ENCODE results near the gene VPS33A. TPM values are rescaled to one million over a fixed set of nuclear protein-coding genes. Genes with fewer than 3 reads are reported as not detected.
A peak's percentile ranks its signal among the peaks of the same experiment; 100 is the strongest.
"Not testable (repeated sequence)": the region's sequence is repeated elsewhere in the genome, so short reads cannot be mapped to it uniquely, and the experiment has no call there.

VPS33A gene
- total RNA-seq, 1 donor from 2014 or later: 26.8 TPM

- DNase-seq (ENCODE audit: extremely low read depth, low read depth, low spot score): no peak
Observed at GRCh38 chr12:122205053-122205925, 61.0 kb downstream of the VPS33A start.

DNA sequence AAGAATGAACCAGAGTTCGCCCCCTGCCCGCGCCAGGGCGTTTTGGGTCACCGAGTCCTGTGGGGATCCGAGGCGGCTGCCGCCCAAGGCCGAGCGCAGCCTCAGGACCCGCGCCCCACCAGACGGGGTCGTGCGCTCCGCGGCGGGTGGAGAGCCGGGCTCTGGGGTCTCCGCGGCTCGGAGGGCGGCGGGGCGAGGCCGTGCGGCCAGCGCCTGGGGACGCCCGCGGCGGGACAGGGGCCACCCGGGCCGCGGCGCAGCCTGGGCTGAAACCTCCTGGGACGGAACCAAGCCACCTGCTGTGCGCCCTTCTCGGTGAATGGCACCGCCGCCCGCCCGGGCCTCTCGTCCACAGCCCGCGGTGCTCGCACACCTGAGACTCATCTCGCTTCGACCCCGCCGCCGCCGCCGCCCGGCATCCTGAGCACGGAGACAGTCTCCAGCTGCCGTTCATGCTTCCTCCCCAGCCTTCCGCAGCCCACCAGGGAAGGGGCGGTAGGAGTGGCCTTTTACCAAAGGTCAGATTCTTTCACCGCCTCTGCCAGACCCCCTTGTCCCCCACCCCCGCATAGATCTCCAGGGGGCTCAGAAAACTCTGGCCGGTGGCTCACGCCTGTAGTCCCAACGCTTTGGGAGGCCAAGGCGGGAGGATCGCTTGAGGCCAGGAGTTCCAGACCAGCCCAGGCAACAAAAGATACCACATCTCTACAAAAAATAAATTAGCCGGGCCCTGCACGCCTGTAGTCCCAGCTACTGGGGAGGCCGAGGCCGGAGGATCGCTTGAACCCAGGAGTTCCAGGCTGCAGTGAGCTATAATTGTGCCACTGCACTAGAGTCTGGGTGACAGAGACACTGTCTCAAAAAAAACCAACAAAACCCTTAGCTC, 61.9 kb downstream of the VPS33A start:
- no peak for DNase-seq (ENCODE audit: extremely low read depth, low read depth, low spot score)

GRCh38 chr12:122203301-122204166, 62.8 kb downstream of the VPS33A start, which contains the start of gene B3GNT4:
Gene B3GNT4, plus strand, starts transcription at chr12:122203709. Its CDS starts 910 bp downstream, at chr12:122204619.
- no peak for DNase-seq (ENCODE audit: extremely low read depth, low read depth, low spot score)

GRCh38 chr12:122202811-122203210, 63.5 kb downstream of the VPS33A start:
- DNase-seq (ENCODE audit: extremely low read depth, low read depth, low spot score): not testable (repeated sequence)

DNA sequence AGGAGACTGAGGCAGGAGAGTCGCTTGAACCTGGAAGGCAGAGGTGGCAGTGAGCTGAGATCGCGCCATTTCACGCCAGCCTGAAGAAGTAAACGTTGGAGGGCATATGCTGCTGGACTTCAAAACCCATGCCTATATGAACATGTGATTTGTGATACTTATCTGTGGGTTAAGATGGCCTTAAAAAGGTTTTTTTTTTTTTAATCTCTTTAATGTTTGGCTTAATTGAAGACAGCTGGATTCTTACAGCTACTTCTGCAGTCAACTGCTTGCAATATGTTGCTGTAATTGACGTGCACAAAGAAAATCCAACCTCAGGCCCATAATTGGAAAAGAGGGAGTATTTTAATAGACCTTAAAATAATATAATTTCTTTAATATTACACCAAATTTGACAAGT, 64.3 kb downstream of the VPS33A start:
- no peak for DNase-seq (ENCODE audit: extremely low read depth, low read depth, low spot score)

- DNase-seq (ENCODE audit: extremely low read depth, low read depth, low spot score): no peak
Observed at GRCh38 chr12:122201381-122201780, 64.9 kb downstream of the VPS33A start.

DNA sequence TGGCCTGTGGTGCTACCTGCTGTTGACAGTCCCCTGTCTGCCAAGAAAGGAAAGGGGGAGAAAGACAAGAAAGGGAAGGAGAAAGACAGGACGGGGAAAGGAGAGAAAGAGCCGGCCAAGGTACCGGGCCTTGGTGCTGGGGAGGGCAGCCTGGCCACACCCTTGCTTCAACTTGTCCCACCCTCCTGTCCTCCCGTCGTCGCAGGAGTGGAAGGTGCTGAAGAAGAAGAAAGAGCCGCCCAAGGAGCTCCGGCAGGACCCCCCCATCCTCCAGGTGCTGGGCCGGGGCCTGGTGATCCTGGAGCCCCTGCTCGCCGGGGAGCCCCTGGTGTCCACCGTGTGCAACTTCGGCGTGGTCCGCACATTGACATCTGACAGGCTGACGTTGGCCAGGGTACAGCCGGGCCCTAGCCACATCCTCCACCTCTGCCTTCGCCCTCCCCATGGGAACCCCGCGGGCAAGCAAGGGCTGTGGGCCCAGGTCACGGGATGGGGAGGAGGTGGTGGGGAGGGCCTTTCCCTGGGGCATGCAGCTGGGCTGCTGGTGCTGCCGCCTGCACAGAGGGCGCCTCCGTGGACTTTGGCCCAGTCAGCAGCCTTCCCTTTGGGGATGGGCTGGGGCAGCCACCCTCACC, 65.6 kb downstream of the VPS33A start:
- DNase-seq (ENCODE audit: extremely low read depth, low read depth, low spot score): no peak

GRCh38 chr12:122199484-122200355, 66.6 kb downstream of the VPS33A start:
- DNase-seq (ENCODE audit: extremely low read depth, low read depth, low spot score): no peak

DNA sequence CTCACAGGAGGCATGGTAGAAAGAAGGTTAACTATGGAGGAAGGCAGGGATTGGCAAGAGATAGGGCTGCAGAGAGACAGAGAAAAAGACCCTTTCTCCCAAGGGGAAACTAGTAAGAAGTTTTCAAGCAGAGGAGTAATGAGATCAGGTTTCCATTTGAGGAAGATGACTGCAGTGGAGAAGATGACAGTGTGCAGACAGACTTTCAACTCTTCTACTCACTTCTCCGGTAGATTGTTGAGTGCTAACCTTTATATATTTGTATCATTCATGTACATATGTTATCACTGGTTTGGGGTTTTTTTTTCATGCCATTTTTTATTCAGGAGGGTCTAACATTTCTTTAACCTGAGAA, 68.7 kb downstream of the VPS33A start:
- no peak for DNase-seq (ENCODE audit: extremely low read depth, low read depth, low spot score)

GRCh38 chr12:122195405-122195804, 70.9 kb downstream of the VPS33A start:
- no peak for DNase-seq (ENCODE audit: extremely low read depth, low read depth, low spot score)

DNA sequence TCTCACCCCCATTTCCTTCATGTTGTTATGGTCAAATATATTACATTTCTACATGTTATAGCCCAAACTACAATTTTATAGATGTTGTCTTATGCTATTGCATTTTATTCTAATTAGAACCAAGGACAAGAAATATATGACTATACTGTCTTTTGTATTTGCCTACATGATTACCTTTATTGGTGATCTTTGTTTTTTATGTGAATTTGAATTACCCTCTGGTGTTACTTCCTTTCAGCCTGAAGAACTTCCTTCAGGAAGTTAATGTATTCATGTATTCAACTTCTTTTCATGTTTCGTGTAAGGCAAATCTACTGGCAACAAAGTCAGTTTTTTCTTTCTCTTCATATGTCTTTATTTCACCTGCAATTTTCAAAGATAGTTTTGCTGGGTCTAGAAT, 71.5 kb downstream of the VPS33A start:
- no peak for DNase-seq (ENCODE audit: extremely low read depth, low read depth, low spot score)

- no peak for DNase-seq (ENCODE audit: extremely low read depth, low read depth, low spot score)
Observed at GRCh38 chr12:122192441-122192840, 73.9 kb downstream of the VPS33A start.

GRCh38 chr12:122190842-122191668, 75.2 kb downstream of the VPS33A start:
- DNase-seq (ENCODE audit: extremely low read depth, low read depth, low spot score): peak; percentile 14

DNA sequence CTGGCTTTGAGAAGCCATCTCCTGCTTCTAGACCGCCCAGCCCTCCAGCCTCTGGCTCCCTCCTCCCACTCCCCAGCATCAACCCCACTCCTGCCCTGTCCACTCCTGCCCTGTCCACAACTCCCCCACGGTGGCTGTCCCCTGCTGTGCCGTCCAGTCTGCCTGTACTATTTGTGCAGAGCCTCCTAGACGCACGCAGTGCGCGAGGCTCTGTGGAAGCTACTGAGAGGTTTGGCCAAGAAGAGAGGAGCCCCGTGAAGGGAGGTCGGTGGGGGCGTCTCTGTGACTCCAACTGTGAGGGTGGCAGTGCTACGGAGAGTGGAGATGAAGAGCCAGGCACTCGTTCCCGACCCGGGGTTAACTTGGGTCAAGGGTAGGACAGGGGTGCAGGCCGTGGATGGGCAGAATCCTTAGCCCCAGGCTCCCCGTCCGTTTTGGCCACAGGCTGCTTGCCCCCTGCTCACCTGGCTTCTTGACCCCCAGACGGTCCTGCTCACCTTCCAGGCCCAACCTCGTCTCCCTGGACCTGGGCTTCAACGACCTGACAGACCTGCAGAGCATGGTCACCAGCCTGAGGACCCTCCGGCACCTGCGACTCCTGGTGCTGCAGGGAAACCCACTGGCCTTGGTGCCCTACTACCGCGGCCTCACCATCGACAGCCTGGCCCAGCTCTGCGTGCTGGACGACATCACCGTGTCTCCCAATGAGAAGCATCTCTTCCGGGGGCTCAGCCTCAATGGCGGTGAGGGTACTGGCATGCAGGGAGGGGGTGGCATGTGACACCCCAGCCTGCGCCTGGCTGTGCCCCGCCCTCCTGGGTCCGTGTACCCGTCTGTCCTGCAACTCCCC, 76.4 kb downstream of the VPS33A start:
- DNase-seq (ENCODE audit: extremely low read depth, low read depth, low spot score): no peak

DNA sequence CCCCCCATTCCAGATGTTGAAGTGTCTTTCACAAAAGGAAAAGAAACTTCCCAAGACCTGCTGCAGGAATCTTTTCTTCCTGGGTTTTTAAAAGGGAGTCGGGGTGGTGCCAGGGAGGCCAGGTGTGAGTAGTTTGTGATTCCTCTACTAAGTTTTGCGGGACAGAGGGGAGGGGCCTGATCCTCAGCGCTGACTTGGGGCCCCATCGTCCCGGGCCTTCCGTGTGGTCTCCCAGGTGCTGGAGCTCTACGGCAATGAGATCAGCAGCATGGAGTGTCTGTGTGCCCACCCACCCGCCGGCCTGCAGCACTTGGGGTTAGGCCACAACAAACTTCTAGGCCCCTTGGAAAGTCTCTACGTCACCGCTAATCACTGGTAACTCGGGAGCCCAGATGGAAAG, 78.8 kb downstream of the VPS33A start:
- no peak for DNase-seq (ENCODE audit: extremely low read depth, low read depth, low spot score)

DNA sequence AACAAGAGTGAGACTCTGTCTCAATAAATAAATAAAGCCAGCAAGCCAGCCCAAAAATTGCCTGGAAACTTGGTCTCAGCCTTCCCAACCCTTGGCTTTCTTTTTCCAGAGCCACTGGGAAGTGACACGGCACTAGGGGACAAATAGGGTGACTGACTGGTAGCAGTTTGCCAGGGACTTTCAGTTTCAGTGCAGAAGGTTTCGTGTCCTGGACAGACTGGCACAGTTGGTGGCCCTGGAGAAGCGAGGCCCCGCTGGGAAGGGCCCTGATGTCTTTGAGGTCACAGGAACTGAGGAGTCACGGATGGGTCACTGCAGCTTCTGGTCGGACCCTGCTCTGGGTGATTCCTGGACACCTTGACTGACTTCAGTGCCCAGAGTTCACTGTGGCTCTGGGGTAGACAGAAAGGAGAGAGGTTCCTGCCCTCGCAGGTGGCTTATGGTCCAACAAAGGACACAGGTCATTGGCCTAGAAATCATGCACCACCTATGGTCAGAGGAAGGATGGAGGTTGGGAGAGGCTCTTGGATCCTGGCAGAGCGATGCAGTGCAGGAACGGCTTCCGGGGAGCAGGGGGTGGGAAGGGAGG, 80.7 kb downstream of the VPS33A start:
- DNase-seq (ENCODE audit: extremely low read depth, low read depth, low spot score): no peak

GRCh38 chr12:122185079-122185478, 81.2 kb downstream of the VPS33A start:
- no peak for DNase-seq (ENCODE audit: extremely low read depth, low read depth, low spot score)
